Hepatocyte (in vitro differentiated cells): Measurements from ENCODE around the gene HES7. TPM values are rescaled to one million over a fixed set of nuclear protein-coding genes. Genes with fewer than 3 reads are reported as not detected.
"Not testable (repeated sequence)": the region's sequence is repeated elsewhere in the genome, so short reads cannot be mapped to it uniquely, and the experiment has no call there.

Experiments used
- DNase-seq: peaks from one replicate; pipeline ENCODE4 v3.0.0-alpha.2; 2016; ENCODE audit warnings: low spot score
- H2AFZ ChIP-seq: fragments of 200-600 bp; sonication (generic); 2 replicates; pipeline ENCODE4 v1.6.0; 2016; ENCODE audit warnings: antibody characterized with exemption, mild to moderate bottlenecking
- H3K27ac ChIP-seq: fragments of 200-600 bp; sonication (generic); 2 replicates; pipeline ENCODE4 v1.5.1; 2016; ENCODE audit warnings: mild to moderate bottlenecking
- H3K27me3 ChIP-seq: fragments of 200-600 bp; sonication (generic); 2 replicates; pipeline ENCODE4 v1.6.1; 2016
- H3K36me3 ChIP-seq: fragments of 200-600 bp; sonication (generic); replicated peaks from 2 replicates; pipeline ENCODE4 v1.5.1; 2016; ENCODE audit warnings: low read depth; ENCODE audit not compliant: insufficient read depth
- H3K4me1 ChIP-seq: fragments of 200-600 bp; sonication (generic); 2 replicates; pipeline ENCODE4 v1.5.1; 2016; ENCODE audit warnings: mild to moderate bottlenecking, moderate library complexity; ENCODE audit not compliant: insufficient read depth
- H3K4me2 ChIP-seq: fragments of 200-600 bp; sonication (generic); 2 replicates; pipeline ENCODE4 v1.6.0; 2016
- H3K4me3 ChIP-seq: fragments of 200-600 bp; sonication (generic); 2 replicates; pipeline ENCODE4 v1.5.1; 2016; ENCODE audit warnings: mild to moderate bottlenecking
- H3K79me2 ChIP-seq: fragments of 200-600 bp; sonication (generic); 2 replicates; pipeline ENCODE4 v1.6.0; 2017; ENCODE audit warnings: mild to moderate bottlenecking
- H3K9me2 ChIP-seq: fragments of 200-600 bp; sonication (generic); replicated peaks from 2 replicates; pipeline ENCODE4 v1.6.0; 2017; ENCODE audit warnings: mild to moderate bottlenecking; ENCODE audit not compliant: insufficient read depth
- H3K9me3 ChIP-seq: fragments of 200-600 bp; sonication (generic); 2 replicates; pipeline ENCODE4 v1.5.1; 2016; ENCODE audit warnings: low read depth, mild to moderate bottlenecking
- H4K20me1 ChIP-seq: fragments of 200-600 bp; sonication (generic); 2 replicates; pipeline ENCODE4 v1.6.0; 2016; ENCODE audit warnings: mild to moderate bottlenecking; ENCODE audit not compliant: insufficient read depth, poor library complexity, severe bottlenecking
- EZH2 ChIP-seq: fragments of 200-600 bp; sonication (generic); IDR thresholded peaks from 2 replicates; pipeline ENCODE4 v1.6.1; 2016; ENCODE audit warnings: antibody characterized with exemption, mild to moderate bottlenecking, borderline replicate concordance
- EZH2phosphoT487 ChIP-seq: fragments of 200-600 bp; sonication (generic); IDR thresholded peaks from one replicate; pipeline ENCODE4 v1.6.1; 2018; ENCODE audit warnings: antibody characterized with exemption, mild to moderate bottlenecking, low read depth, moderate library complexity; ENCODE audit not compliant: unreplicated experiment, severe bottlenecking
- WGBS: methylation state at CpG from one replicate; pipeline ENCODE4 v1.1.6; 2016; ENCODE audit warnings: low lambda C conversion rate; ENCODE audit errors: missing lambda C conversion rate; 5-methylcytosine and 5-hydroxymethylcytosine counted together
- polyA plus RNA-seq: library from polyadenylated mRNA; unstranded; fragments of >200 nt; fragmentation: Nextera tagmentation; extraction: Ambion mirVana; gene quantifications from 2 replicates; pipeline ENCODE4 v1.2.1, GENCODE V29; 2016
- total RNA-seq: library from RNA; depleted of rRNA; stranded (reverse); fragments of >200 nt; gene quantifications from 2 replicates; pipeline ENCODE4 v1.2.3, GENCODE V29; 2014
- TF ChIP-seq, protein P1 (sequence below): fragments of 200-600 bp; sonication (generic); IDR thresholded peaks from 2 replicates; pipeline ENCODE4 v1.5.1; 2016; ENCODE audit warnings: antibody characterized with exemption, mild to moderate bottlenecking; ENCODE audit not compliant: poor library complexity

HES7 gene
- total and polyA plus RNA-seq, 2 experiments from 2014 or later, result not detected

DNA sequence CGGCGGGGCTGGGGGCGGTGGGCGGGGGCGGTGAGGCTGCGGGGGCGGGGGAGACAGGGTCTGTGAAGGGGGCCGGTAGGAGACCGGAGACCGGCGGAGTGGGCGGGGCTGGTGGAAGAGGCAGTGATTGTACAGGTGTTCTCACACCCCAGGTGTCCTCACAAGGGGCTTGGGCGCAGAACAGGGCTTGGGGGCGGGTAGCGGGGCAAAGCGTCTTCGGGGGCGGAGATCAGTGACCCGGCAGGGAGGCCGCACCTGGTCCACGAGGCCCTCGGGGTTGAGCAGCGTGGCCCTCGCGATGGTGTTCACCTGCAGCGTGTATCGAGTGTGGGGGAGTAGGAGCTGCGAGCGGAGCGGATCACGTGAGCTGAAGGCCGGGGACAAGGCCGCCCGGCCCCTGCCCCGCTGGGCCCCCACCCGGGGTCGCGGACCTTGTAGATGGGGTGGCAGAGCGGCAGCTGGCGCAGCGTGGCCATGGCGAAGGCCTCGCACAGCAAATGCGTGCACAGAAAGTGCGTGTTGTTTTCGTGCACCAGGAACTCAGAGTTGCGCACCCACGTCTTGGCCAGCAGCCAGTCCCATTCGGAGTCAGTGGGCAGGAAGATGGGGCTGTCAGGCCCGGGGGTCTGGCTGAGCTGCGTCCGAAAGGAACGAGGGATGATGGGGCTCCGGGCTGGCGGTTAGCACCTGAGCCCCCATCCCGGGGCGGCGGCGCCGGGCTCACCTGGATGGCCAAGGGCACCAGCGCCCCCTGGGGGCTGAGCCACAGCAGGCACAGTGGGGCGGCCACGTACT, 14.0 kb downstream of the HES7 start:
- H3K36me3 ChIP-seq, result no peaks in the 10 kb centered on the region
- H4K20me1 ChIP-seq, result no peaks in the 10 kb centered on the region
- peak overlapping the region; percentile 15 for H3K4me3 ChIP-seq
- peaks cover 8% of the 10 kb centered on the region for H3K4me1 ChIP-seq
- no peaks in the 10 kb centered on the region for H3K79me2 ChIP-seq
- H3K27me3 ChIP-seq, result peaks cover 25% of the 10 kb centered on the region
- H3K9me3 ChIP-seq, result no peaks in the 10 kb centered on the region
- peak overlapping the region; percentile 16 for H2AFZ ChIP-seq
- WGBS, result 8% methylated on average over 38 of the region's 63 CpGs
- no peaks in the 10 kb centered on the region for H3K9me2 ChIP-seq
- peak; percentile 90 for DNase-seq
- H3K27ac ChIP-seq, result no peak overlapping the region
- TF ChIP-seq, protein P1, sequence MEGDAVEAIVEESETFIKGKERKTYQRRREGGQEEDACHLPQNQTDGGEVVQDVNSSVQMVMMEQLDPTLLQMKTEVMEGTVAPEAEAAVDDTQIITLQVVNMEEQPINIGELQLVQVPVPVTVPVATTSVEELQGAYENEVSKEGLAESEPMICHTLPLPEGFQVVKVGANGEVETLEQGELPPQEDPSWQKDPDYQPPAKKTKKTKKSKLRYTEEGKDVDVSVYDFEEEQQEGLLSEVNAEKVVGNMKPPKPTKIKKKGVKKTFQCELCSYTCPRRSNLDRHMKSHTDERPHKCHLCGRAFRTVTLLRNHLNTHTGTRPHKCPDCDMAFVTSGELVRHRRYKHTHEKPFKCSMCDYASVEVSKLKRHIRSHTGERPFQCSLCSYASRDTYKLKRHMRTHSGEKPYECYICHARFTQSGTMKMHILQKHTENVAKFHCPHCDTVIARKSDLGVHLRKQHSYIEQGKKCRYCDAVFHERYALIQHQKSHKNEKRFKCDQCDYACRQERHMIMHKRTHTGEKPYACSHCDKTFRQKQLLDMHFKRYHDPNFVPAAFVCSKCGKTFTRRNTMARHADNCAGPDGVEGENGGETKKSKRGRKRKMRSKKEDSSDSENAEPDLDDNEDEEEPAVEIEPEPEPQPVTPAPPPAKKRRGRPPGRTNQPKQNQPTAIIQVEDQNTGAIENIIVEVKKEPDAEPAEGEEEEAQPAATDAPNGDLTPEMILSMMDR, result peak; percentile 89
- TF ChIP-seq EZH2phosphoT487, result no peak
- H3K4me2 ChIP-seq, result peak overlapping the region; percentile 91

DNA sequence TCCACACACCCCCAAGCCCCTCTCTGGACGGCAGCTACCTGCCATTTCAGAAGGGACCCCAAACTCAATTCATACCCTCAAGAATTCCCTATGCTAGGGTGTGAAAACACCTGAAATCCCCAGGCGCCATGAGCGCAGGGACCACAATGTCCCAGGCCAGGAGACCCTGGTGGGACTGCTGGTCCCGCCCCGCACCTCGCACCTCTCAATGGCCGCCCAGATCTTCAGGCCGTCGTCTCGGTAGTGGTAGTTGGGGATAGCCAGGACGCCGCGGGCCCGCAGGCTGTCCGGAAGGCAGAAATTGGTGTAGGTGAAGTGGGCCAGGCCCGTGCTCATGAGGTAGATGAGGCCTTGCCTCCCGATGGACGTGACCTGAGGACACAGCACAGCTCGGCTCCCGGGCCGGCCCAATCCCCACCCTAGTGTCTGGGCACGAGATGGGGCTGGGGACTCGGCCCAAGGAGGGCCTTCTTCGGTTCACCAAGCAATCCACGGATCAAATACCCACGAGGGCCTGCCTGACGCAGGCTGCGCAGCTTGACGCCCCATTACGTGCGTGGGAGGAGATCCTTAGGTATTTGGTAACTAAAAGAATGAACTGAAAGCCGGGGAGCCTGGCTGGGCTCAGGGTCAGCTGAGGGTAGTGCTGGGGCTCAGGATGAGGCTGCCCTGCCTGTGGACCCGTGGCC, 14.8 kb downstream of the HES7 start:
- Histone ChIP-seq H3K4me2 (peak overlapping the region; percentile 91), H3K9me3 (no peaks in the 10 kb centered on the region), H3K9me2 (no peaks in the 10 kb centered on the region), H3K36me3 (no peaks in the 10 kb centered on the region), H3K79me2 (no peaks in the 10 kb centered on the region), H2AFZ (no peak overlapping the region), H3K27me3 (peaks cover 20% of the 10 kb centered on the region), H3K27ac (no peak overlapping the region), H3K4me3 (no peak overlapping the region), H3K4me1 (peaks cover 8% of the 10 kb centered on the region), H4K20me1 (no peaks in the 10 kb centered on the region)
- no peak for DNase-seq
- TF ChIP-seq, protein P1, result no peak
- TF ChIP-seq EZH2phosphoT487 (no peak), EZH2 (no peak)
- 89% methylated on average over 30 of the region's 33 CpGs for WGBS

DNA sequence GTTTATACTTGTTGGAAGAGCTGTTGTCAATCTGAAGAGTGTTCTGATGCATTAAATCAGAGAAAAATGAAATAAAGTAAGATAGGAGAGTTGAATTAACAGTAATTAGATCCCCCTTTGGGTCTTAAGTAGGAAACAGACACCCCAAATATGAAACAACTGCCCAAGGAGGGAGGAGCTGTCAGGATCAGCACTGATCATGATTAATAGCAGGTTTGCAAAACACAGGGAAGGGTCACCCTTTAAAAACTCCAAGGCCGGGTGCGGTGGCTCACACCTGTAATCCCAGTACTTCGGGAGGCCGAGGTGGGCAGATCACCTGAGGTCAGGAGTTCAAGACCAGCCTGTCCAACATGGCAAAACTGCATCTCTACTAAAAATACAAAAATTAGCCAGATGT, 16.9 kb downstream of the HES7 start:
- H3K27ac ChIP-seq, H3K4me3 ChIP-seq, H3K4me1 ChIP-seq, H3K27me3 ChIP-seq, DNase-seq, H3K9me2 ChIP-seq, H3K9me3 ChIP-seq, H3K79me2 ChIP-seq, H4K20me1 ChIP-seq, H3K4me2 ChIP-seq, H3K36me3 ChIP-seq, H2AFZ ChIP-seq: not testable (repeated sequence)
- WGBS, result 89% methylated on average over 4 of the region's 4 CpGs

DNA sequence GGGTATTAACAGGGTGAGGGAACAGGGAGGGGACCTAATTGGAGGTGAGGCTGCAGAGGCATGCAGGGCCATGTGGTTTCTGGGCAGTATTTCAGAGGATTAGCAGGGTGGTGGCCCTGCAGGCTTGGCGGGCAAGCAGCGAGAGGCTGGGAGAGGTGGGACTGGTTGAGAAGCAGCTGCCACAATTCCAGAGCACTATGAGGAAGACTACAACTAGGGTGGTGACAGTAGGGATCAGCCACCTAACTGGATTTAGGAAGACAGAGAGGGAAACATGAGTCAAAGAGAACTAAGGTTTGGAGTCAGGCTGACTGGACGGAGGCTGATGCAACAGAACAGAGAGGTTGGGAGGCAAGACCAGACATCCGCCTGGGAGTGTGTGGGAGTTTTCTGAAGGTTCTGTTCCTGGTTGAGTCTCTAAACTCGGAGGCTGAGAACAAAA, 17.9 kb downstream of the HES7 start:
- Histone ChIP-seq H3K9me2 (no peaks in the 10 kb centered on the region), H3K36me3 (no peaks in the 10 kb centered on the region), H2AFZ (no peak overlapping the region), H3K4me2 (no peak overlapping the region), H4K20me1 (no peaks in the 10 kb centered on the region), H3K79me2 (no peaks in the 10 kb centered on the region), H3K4me3 (no peak overlapping the region), H3K4me1 (peaks cover 8% of the 10 kb centered on the region), H3K9me3 (no peaks in the 10 kb centered on the region), H3K27ac (no peak overlapping the region), H3K27me3 (no peaks in the 10 kb centered on the region)
- no peak for DNase-seq
- 74% methylated on average over 5 of the region's 5 CpGs for WGBS
- no peak for TF ChIP-seq EZH2phosphoT487
- TF ChIP-seq EZH2, result no peak
- TF ChIP-seq, protein P1, result no peak
